Measurements from ENCODE around the gene NFIC. TPM values are rescaled to one million over a fixed set of nuclear protein-coding genes. Genes with fewer than 3 reads are reported as not detected.

NFIC gene
- total RNA-seq, 1 donor from 2014 or later: 17.8 TPM

DNA sequence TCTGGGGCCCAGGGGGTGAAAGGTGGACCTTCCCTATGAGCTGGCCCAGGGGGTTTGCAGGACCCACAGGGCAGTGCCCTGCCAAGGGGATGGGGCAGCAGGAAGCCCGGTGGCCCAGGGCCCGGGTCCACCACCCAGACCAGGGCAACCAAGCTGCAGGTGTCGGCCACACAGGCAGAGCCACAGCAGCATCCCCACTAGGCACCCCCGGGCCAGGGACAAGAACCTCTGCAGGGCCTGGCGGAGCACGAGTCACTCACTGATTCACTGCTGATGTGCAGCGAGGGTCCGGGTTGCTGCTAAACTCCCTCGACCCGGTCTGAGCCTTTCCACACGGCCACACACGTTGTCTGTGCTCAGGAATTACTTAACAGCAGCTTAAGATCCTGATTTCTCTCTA, 148.5 kb downstream of the NFIC start:
- no peaks in the 10 kb centered on the region for H3K9me3 Mint-ChIP-seq
- H3K27me3 Mint-ChIP-seq: no peaks in the 10 kb centered on the region
- H3K4me1 Mint-ChIP-seq (ENCODE audit: unreplicated experiment): no peaks in the 10 kb centered on the region
- H3K27ac Mint-ChIP-seq: no peak overlapping the region
- H3K36me3 Mint-ChIP-seq: no peaks in the 10 kb centered on the region
- TF ChIP-seq, protein P1, sequence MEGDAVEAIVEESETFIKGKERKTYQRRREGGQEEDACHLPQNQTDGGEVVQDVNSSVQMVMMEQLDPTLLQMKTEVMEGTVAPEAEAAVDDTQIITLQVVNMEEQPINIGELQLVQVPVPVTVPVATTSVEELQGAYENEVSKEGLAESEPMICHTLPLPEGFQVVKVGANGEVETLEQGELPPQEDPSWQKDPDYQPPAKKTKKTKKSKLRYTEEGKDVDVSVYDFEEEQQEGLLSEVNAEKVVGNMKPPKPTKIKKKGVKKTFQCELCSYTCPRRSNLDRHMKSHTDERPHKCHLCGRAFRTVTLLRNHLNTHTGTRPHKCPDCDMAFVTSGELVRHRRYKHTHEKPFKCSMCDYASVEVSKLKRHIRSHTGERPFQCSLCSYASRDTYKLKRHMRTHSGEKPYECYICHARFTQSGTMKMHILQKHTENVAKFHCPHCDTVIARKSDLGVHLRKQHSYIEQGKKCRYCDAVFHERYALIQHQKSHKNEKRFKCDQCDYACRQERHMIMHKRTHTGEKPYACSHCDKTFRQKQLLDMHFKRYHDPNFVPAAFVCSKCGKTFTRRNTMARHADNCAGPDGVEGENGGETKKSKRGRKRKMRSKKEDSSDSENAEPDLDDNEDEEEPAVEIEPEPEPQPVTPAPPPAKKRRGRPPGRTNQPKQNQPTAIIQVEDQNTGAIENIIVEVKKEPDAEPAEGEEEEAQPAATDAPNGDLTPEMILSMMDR (conservative IDR thresholded peaks at IDR 0.05): no peak
- H3K4me3 Mint-ChIP-seq: no peak overlapping the region
- no peak for DNase-seq (ENCODE audit: extremely low spot score, unreplicated experiment)

DNA sequence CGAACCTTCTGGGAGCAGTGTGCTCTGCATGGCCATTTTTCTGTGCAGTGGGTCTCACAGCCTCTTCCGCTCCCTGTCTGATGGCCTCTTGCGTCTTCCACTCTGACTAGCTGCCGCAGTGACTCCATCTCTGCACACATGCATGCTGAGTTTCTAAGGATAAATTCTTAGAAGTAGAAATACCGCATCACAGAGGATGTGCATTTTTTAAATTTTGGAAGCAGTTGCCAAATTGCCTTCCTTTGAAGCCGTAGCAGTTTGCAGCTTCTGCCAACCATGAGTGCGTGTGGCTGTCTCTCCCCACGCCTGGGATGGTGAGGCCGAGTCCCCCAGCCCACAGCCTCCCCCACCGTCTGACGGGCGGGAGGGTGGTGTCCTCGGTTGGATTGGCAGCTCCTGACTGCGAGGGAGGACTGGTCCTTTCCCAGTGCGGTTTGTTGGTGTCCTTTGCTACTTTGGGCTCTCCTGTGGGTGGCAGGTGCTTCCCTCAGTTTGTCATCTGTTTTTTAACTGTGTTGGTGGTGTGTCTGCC, 149.6 kb downstream of the NFIC start:
- TF ChIP-seq, protein P1 (conservative IDR thresholded peaks at IDR 0.05): no peak

DNA sequence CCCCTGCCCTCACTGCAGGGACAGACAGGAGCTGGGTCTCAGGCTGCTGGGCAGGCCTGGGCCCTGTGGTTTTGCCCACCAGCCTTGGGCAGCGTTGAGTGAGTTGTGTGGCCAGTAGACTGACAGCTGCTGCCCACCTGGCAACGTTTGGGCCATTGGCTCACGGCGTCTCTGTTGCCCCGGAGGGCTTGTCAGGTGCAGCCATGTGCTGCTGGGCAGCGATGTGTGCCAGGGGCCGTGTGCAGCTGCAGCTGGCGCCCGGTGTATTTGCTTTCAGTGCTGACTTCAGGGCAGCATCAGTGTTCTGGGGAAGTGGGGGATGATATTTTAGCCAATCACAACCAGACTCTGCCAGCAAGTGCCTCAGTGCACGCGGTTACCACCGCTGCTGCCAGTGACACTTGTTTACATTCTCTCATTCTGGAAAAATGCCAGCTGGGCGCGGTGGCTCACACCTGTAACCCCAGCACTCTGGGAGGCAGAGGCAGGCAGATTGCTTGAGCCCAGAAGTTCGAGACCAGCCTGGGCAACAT, 150.4 kb downstream of the NFIC start:
- TF ChIP-seq, protein P1 (conservative IDR thresholded peaks at IDR 0.05): no peak
- Mint-ChIP-seq H3K27me3 (no peaks in the 10 kb centered on the region), H3K36me3 (peaks cover 5% of the 10 kb centered on the region), H3K4me1 (ENCODE audit: unreplicated experiment) (no peaks in the 10 kb centered on the region), H3K27ac (no peak overlapping the region), H3K9me3 (no peaks in the 10 kb centered on the region), H3K4me3 (no peak overlapping the region)
- peak; percentile 68 for DNase-seq (ENCODE audit: extremely low spot score, unreplicated experiment)

More for the DNA sequence above, 149.6 kb downstream of the NFIC start:
- no peak for DNase-seq (ENCODE audit: extremely low spot score, unreplicated experiment)
- Mint-ChIP-seq H3K4me3 (no peak overlapping the region), H3K27me3 (no peaks in the 10 kb centered on the region), H3K27ac (peak overlapping the region; percentile 37), H3K36me3 (peaks cover 1% of the 10 kb centered on the region), H3K4me1 (ENCODE audit: unreplicated experiment) (no peaks in the 10 kb centered on the region), H3K9me3 (no peaks in the 10 kb centered on the region)

DNA sequence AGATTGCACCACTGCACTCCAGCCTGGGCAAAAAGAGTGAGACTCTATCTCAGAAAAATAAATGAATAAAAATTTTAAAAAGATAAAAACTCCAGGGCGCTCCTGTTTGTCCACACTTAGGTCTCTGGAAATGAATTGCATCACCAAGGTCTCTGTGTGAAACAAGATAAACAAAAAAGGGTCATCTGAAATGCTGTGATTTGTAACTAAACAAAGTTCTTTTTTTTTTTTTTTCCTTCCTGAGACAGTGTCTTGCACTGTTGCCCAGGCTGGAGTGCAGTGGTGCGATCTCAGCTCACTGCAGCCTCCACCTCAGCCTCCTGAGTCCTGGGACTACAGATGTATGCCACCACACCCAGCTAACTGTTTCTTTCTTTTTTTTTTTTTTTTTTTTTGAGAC, 151.3 kb downstream of the NFIC start:
- no peak for DNase-seq (ENCODE audit: extremely low spot score, unreplicated experiment)
- TF ChIP-seq, protein P1 (conservative IDR thresholded peaks at IDR 0.05): no peak
- Mint-ChIP-seq H3K9me3 (no peaks in the 10 kb centered on the region), H3K27ac (no peak overlapping the region), H3K27me3 (no peaks in the 10 kb centered on the region), H3K36me3 (peaks cover 5% of the 10 kb centered on the region), H3K4me1 (ENCODE audit: unreplicated experiment) (no peaks in the 10 kb centered on the region), H3K4me3 (no peak overlapping the region)

DNA sequence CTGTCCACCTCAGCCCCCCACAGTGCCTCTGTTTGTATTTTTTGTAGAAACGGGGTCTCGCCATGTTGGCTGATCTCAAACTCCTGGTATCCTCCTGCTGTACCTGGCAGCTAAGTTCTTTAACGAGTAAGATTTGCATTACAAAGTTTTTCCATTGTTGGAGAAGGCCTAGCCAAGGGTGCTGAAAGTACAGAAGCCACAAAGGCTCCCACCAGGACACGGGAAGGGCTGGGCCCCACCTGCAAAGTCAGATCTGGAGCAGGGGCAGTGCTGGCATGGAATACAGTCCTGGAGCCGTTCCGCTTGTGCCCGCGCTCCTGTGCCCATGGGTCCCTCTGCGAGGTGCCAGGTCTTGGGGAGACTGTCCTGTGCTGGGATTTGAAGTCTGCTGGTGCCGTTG, 151.9 kb downstream of the NFIC start:
- TF ChIP-seq, protein P1 (conservative IDR thresholded peaks at IDR 0.05): no peak
- no peak overlapping the region for H3K4me3 Mint-ChIP-seq
- peaks cover 5% of the 10 kb centered on the region for H3K36me3 Mint-ChIP-seq
- no peak overlapping the region for H3K27ac Mint-ChIP-seq
- H3K4me1 Mint-ChIP-seq (ENCODE audit: unreplicated experiment): no peaks in the 10 kb centered on the region
- H3K27me3 Mint-ChIP-seq: no peaks in the 10 kb centered on the region
- no peak for DNase-seq (ENCODE audit: extremely low spot score, unreplicated experiment)
- no peaks in the 10 kb centered on the region for H3K9me3 Mint-ChIP-seq
